ENCODE data around the gene PGF.

PGF gene

GRCh38 chr14:74897642-74898041, 57.8 kb downstream of the PGF start:
- DNase-seq, result no peak

DNA sequence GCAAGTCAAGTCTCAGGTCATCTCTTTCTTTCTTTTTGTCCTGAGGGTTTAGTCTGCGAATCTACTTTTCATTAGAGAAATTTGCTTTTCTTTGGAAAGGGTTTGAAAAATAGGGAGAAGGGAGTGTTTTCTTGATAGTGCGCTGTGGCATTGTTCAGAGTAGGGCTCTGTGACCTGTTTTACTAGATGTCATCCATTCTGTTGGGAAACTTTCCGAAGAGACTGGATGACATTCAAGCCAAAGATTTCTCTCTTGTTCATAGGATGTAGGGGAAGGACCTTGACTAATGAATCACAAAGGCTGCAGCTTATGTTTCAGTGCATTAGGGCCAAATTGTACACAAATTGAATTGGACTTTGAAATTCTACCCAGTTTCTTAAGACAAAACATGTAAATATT, 59.0 kb downstream of the PGF start:
- no peak for DNase-seq

DNA sequence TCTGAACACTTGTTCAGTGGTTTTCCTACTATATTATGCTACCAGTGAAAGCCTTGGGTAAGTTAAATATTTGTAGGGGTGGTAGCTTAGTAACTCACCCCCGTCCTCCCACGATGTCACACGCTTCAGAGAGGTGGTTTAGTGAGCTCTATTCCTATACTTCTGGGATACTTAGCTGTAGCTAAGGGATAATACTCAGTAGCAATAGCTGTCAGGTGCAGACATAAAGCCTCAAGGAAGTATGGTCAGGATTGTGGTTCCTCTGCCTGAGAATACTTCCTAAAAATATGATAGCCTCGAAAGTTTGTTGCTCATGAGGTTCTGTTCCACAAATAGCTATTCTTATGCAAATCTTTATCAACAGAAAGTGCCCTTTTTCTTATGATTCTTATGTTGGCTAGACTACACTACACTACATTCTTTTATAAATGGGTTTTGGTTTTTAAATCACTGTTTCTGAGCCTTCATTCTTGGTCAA, 61.7 kb downstream of the PGF start:
- DNase-seq, result no peak

DNA sequence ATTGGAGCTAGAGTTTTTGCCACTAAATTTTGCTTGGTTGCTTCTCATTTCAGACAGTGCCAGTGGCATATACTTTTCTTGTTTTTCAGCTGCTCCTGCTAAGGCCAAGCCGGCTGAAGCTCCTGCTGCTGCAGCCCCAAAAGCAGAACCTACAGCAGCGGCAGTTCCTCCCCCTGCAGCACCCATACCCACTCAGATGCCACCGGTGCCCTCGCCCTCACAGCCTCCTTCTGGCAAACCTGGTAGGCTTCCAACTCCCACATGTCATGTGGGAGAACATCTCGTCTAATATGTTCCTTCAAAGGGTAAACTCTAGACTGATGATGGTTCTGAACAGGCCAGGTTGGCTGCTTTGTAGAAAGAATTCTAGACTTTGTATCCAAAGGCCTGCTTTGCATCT, 62.7 kb downstream of the PGF start:
- no peak for DNase-seq

- no peak for DNase-seq
These were observed 63.5 kb downstream of the PGF start for GRCh38 chr14:74891870-74892269.
